ENCODE data around the gene GRAP2. TPM values are rescaled to one million over a fixed set of nuclear protein-coding genes. Genes with fewer than 3 reads are reported as not detected.

GRAP2 gene
- total RNA-seq, 1 experiment from 2014 or later: 0.42 TPM

DNA sequence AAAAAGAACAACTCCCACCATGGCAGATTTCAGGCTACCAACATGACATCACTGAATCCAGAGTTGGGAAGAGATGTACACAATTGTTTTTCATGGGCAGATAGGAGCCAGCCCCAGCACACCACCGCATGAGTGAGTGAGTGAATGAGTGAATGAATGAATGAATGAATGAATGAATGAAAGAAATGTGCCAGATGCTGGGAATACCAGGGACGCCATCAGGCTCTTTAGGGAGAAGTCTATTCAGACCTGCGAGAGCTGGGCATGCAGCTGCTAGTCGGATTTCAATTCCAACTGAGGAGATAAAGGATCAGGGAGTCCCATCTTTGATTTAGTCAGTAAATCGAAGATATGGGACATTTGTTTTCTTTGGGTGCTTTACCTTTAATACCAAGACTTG is 78.6 kb downstream of the GRAP2 start (continued):
- TF ChIP-seq, protein P1, sequence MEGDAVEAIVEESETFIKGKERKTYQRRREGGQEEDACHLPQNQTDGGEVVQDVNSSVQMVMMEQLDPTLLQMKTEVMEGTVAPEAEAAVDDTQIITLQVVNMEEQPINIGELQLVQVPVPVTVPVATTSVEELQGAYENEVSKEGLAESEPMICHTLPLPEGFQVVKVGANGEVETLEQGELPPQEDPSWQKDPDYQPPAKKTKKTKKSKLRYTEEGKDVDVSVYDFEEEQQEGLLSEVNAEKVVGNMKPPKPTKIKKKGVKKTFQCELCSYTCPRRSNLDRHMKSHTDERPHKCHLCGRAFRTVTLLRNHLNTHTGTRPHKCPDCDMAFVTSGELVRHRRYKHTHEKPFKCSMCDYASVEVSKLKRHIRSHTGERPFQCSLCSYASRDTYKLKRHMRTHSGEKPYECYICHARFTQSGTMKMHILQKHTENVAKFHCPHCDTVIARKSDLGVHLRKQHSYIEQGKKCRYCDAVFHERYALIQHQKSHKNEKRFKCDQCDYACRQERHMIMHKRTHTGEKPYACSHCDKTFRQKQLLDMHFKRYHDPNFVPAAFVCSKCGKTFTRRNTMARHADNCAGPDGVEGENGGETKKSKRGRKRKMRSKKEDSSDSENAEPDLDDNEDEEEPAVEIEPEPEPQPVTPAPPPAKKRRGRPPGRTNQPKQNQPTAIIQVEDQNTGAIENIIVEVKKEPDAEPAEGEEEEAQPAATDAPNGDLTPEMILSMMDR (IDR thresholded peaks at IDR 0.05 in 2 of 3, conservative IDR thresholded peaks at IDR 0.05 in 1 of 3; ENCODE audit: borderline replicate concordance in 1 of 3, insufficient read depth in 1 of 3, low read depth in 2 of 3, low read length in 2 of 3): no peak
- TF ChIP-seq EZH2 (IDR thresholded peaks at IDR 0.05): no peak

DNA sequence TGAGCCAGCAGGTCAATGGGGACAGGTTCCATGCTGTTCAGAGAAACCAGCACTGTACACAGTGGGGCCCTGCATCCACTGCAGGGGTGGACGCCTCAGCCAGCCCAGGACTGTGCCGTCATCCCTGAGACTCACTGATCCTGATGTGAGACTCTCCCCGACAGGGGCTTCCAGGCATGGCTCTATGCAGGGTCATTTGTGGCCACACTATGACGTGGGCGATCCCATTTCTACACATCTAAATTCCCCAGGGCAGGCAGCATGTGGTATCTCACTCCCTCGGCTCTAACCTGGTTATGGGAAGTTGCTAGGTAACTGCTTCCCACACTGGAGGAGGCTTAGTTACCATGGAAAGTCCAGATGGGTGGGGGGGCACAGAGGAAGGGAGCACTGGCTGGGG is 79.7 kb downstream of the GRAP2 start:
- ChIA-PET POLR2A (no interaction called here), RAD21 (ENCODE audit: low non-redundant PET in 1 of 2, low total read pairs in 2 of 2, uncharacterized antibody in 2 of 2, unreplicated experiment in 2 of 2) (no interaction called here), CTCF (no interaction called here)
- no peak overlapping the region for H3K27ac ChIP-seq (ENCODE audit: low read depth, low read length)
- no peaks in the 10 kb centered on the region for H3K9me3 ChIP-seq (ENCODE audit: control insufficient read depth in 1 of 2, insufficient read depth in 1 of 2, low read depth in 1 of 2, low read length in 2 of 2)
- intact Hi-C loops (cut with micrococcal nuclease): no loop called here
- no TSS peak for BruUV-seq (replicated peaks)
- no peaks in the 10 kb centered on the region for H3K9me2 ChIP-seq (ENCODE audit: insufficient read depth)
- no peaks in the 10 kb centered on the region for H3K36me3 ChIP-seq (ENCODE audit: control insufficient read depth in 1 of 2, insufficient read depth in 2 of 2, low read length in 2 of 2)
- no peak overlapping the region for H3K4me3 ChIP-seq (replicated peaks in 1 of 2; ENCODE audit: low read depth in 1 of 2, low read length in 2 of 2)
- H3K4me2 ChIP-seq (ENCODE audit: low read length): no peak overlapping the region
- peaks cover 30% of the 10 kb centered on the region; the same call in 1 of the 2 replicates for H3K27me3 ChIP-seq (ENCODE audit: insufficient read depth, low read length)
- TF ChIP-seq FOSL1 (IDR thresholded peaks at IDR 0.05; ENCODE audit: low read depth) (no peak), SP1 (IDR thresholded peaks at IDR 0.05; ENCODE audit: low read depth) (no peak), YY1 (IDR thresholded peaks at IDR 0.05; ENCODE audit: extremely low read depth, insufficient replicate concordance, low read depth, low read length) (no peak), CBX3 (IDR thresholded peaks at IDR 0.05; ENCODE audit: low read depth) (no peak), SRF (IDR thresholded peaks at IDR 0.05; ENCODE audit: low read depth) (no peak), TCF7L2 (IDR thresholded peaks at IDR 0.05; ENCODE audit: borderline replicate concordance, extremely low read depth, insufficient read depth, insufficient read length) (no peak), ELF1 (IDR thresholded peaks at IDR 0.05; ENCODE audit: borderline replicate concordance, low read depth) (no peak), ZNF274 (IDR thresholded peaks at IDR 0.05; ENCODE audit: low read depth, low read length) (no peak), ZFX (IDR thresholded peaks at IDR 0.05) (no peak), RAD21 (IDR thresholded peaks at IDR 0.05; ENCODE audit: low read depth) (no peak), CEBPB (IDR thresholded peaks at IDR 0.05; ENCODE audit: low read depth) (no peak)
- TF ChIP-seq, protein P1 (IDR thresholded peaks at IDR 0.05 in 2 of 3, conservative IDR thresholded peaks at IDR 0.05 in 1 of 3; ENCODE audit: borderline replicate concordance in 1 of 3, insufficient read depth in 1 of 3, low read depth in 2 of 3, low read length in 2 of 3): no peak
- TF ChIP-seq, protein P2, sequence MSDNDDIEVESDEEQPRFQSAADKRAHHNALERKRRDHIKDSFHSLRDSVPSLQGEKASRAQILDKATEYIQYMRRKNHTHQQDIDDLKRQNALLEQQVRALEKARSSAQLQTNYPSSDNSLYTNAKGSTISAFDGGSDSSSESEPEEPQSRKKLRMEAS (IDR thresholded peaks at IDR 0.05): no peak
- TF ChIP-seq, protein P3, sequence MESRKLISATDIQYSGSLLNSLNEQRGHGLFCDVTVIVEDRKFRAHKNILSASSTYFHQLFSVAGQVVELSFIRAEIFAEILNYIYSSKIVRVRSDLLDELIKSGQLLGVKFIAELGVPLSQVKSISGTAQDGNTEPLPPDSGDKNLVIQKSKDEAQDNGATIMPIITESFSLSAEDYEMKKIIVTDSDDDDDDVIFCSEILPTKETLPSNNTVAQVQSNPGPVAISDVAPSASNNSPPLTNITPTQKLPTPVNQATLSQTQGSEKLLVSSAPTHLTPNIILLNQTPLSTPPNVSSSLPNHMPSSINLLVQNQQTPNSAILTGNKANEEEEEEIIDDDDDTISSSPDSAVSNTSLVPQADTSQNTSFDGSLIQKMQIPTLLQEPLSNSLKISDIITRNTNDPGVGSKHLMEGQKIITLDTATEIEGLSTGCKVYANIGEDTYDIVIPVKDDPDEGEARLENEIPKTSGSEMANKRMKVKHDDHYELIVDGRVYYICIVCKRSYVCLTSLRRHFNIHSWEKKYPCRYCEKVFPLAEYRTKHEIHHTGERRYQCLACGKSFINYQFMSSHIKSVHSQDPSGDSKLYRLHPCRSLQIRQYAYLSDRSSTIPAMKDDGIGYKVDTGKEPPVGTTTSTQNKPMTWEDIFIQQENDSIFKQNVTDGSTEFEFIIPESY (IDR thresholded peaks at IDR 0.05; ENCODE audit: extremely low read depth, insufficient replicate concordance, low read length): no peak
- TF ChIP-seq, protein P4, sequence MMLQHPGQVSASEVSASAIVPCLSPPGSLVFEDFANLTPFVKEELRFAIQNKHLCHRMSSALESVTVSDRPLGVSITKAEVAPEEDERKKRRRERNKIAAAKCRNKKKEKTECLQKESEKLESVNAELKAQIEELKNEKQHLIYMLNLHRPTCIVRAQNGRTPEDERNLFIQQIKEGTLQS (IDR thresholded peaks at IDR 0.05): no peak
- ATAC-seq (no peak), DNase-seq (ENCODE audit: low read depth, low spot score) (no peak)
- no peaks in the 10 kb centered on the region for H3K79me2 ChIP-seq (ENCODE audit: insufficient read depth, low read length)
- no peak overlapping the region for H2AFZ ChIP-seq (ENCODE audit: low read depth, low read length, poor library complexity, severe bottlenecking)
- no peaks in the 10 kb centered on the region for H4K20me1 ChIP-seq (ENCODE audit: insufficient read depth)
- H3K9ac ChIP-seq (ENCODE audit: low read length): no peak overlapping the region
- H3K4me1 ChIP-seq (ENCODE audit: control insufficient read depth in 1 of 2, insufficient read depth in 2 of 2, low read length in 2 of 2): no peaks in the 10 kb centered on the region
